ENCODE results near the gene DEGS1.

DEGS1 gene

GRCh38 chr1:224217655-224218623 lies 34.9 kb downstream of the DEGS1 start:
- DNase-seq, result no peak

- no peak for DNase-seq
Observed at GRCh38 chr1:224219011-224219611, 36.1 kb downstream of the DEGS1 start.

GRCh38 chr1:224219612-224220059 lies 36.6 kb downstream of the DEGS1 start:
- DNase-seq, result no peak

- no peak for DNase-seq
Observed at GRCh38 chr1:224223819-224224714, 41.0 kb downstream of the DEGS1 start.

- DNase-seq, result no peak
Observed at GRCh38 chr1:224226849-224227502, 43.9 kb downstream of the DEGS1 start.

GRCh38 chr1:224234017-224234416 lies 51.0 kb downstream of the DEGS1 start:
- no peak for DNase-seq

- no peak for DNase-seq
Observed at GRCh38 chr1:224235813-224236493, 52.9 kb downstream of the DEGS1 start.

- DNase-seq, result no peak
Observed at GRCh38 chr1:224237119-224237881, 54.3 kb downstream of the DEGS1 start.

GRCh38 chr1:224238212-224238611 lies 55.2 kb downstream of the DEGS1 start:
- DNase-seq, result no peak

- no peak for DNase-seq
Observed at GRCh38 chr1:224238756-224239155, 55.7 kb downstream of the DEGS1 start.

Data from NCI-H1694 (cell line).